Stimulated activated CD4-positive, alpha-beta T cell treated with anti-CD3 and anti-CD28 coated beads, Interleukin-4, amount 100 ng/mL, for 4 hours (primary cell): ENCODE measurements around the gene ACOX2.

Source experiments
- DNase-seq, 2 experiments: peaks; one replicate each; pipeline ENCODE4 v3.0.0-alpha.2; 2020

The ACOX2 gene

DNA sequence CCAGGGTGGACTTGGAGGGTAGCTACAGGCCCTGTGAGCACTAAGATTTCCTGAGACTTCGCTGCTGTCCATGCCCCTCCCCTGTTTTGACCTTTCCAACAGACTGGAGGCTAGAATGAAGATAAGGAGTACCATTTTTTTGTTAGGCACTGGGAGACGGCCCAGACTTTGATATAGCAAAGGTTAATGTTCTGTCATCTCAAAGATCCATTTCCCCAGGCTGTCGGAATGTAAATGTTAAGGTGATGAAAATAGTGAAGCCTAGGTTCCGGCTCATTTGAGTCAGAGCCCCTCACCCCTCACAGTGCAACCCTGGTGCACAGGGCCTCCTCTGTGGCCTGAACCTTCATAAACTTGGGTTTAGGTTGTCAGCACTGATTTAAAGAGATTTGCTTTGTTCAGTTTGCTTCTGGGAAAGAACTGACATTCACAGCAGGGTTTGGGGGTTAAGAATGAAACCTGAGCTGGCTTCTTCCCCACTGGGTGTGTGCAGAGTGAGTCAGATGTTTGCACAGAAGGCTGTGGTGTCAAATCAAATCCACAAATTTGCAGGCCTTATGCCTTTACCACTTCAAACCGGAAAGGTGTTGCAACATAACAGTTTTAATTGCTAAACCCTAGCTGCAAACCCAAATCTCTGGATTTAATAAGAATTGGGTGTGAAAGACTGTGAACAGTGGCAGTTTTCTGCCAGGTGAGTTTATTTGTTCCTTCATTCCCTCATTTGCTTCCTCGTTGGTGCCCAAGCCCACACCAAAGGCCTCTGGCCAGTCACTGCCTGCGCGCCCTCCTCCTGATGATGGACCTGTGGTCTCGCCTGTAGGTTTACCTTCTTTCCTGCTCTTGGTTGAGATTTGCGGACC is 65.7 kb downstream of the ACOX2 start:
- peak in 1 of 2 experiments; percentile 22 for DNase-seq

DNA sequence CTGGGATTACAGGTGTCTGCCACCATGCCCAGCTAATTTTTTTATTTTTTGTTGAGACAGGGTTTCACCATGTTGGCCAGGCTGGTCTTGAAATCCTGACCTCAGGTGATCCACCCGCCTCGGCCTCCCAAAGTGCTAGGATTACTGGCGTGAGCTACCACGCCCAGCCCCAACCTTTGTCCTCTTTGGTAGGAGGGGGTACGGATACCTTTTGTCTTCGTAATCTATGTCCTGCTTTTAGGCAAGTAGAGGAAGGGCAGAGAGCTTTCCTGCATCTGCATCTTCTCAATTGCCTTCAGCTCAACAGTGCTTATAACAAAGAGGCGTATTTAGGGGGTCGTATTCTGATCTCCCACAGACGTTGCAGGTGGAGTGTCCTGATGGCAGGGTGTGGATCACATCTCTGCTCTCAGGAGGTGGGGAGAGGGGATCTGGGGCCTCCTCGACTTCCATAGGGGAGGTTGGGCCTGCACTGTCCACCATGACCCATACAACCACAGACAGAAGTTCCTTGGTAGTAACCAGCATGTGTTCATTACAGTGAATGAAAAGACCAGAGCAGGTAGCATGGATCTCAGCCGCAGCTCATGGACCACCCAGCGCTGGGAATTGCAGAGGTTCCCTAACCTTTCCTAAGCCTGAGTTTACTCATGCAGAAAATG is 66.5 kb downstream of the ACOX2 start:
- DNase-seq: no peak

DNA sequence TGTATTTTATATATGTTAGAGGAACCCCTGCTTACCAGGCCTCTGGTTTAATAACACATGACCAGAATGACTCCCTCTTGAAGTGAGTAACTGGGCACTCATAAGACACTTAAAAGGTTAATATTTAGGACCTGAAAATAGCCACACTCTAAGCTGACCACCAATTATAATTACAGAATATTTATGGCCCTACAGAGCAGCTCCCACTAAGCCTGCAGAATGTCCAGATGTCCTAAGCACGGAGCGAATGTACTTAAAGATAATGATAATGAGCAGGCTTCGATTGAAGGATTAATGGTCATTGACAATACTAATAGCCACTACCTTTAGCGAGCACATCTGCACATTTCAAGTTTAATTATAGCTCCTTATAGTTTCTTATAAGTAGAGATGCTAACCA is 67.9 kb downstream of the ACOX2 start:
- DNase-seq: no peak

DNA sequence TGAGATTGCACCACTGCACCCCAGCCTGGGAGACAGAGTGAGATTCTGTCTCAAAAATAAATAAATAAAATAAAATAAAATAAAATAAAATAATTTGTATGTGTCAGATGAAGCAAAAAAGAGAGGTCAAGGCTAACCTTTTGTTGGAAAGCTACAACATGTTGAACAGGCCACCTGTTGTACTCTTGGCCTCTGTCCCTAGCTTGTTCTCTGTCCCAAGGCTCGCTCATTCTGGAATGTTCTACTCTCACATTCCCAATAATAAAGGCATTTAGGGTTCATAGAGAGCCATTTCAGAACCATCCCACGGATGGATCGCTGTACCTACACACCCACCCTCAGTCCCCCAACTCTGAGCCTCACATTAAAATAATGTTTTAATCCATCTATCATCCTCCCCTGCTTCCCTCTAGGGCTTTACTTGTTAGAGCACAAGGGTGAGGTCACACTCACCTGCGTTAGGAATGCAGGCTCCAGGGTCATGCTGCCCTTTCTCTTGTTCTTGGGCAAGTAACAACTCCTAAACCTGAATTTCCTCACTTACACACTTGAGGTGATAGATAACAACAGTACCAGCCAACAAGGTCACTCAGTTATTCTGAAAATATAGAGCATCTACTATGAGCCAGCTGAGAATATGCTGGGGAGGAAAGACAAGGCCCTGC is 70.0 kb downstream of the ACOX2 start:
- no peak for DNase-seq

DNA sequence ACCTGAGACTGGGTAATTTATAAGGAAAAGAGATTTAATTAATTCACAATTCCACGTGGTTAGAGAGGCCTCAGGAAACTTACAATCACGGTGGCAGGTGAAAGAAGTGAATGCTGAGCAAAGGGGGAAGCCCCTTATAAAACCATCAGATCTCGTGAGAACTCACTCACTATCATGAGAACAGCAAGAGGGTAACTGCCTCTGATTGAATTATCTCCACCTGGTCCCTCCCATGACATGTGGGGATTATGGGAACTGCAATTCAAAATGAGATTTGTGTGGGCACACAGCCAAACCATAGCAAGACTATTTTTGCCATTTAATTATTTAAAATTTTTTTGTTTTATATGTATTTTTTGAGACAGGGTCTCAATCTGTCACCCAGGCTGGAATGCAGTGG is 72.1 kb downstream of the ACOX2 start:
- DNase-seq: no peak

DNA sequence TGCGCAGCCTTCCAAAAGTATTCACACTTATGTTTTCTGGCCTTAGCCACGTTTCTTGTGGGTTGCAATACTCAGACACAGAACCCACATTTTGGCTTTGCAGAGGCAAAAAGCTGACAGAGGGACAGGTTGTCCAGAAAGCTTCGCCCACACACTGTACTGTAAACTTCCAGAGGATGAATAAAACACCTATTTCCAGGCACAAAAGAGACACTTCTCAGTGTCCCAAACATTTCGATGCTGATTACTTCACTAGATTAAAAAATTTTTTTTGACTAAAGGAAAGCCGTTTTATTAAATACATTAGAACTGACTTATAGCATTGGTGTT is 73.1 kb downstream of the ACOX2 start:
- DNase-seq: no peak

DNA sequence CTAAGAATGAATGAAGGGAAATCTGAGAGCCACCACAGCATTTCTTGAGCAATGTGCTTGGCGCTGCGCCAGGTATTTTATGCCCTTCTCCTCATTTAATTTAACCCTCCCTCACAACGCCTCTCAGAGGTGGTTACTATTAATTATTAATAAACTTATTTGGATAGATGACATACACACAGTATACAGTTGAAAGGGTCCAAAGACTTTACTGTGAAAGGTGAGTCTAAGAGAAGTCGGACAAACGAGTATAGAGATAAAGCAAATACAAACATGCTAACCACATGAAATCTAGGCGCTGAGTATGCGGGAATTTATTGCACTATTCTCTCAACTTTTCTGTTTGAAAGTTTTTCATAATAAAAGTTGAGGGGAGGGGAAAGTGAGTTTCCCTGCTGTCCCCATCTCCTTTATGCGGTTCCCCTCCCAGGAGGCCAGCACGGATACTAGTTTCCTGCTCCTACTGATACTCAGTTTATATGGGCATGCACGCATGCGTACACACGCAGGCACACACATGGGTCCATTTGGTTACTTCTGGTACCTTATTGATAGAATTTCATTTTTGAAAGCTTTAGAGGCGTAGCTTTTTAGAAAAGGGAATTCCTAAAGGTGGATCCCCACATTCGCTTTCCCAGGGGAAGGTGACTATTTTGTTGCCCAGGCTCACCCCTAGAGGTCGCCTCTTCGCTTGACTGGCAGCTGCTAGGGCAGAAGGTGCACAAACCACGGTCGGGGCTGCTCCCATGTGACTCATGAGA is 73.6 kb downstream of the ACOX2 start:
- DNase-seq: peak; percentile 64 to 71

DNA sequence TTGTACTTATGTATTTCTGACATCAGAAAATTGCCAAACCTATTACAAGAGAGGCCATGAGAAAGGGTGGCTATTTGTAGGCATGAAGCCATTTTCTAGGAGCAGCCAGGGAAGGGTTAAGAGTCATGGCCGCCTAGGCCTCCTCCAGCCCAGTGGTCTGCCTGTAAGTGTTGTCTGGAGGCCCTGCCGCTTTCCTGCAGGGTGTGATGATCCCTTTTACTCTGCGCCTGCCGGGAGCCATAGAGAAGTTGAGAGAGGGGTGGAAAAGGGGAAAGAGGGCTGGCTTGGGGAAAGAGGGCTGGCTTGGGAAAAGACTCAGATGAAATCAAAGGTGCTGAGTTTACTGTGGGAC is 74.2 kb downstream of the ACOX2 start:
- DNase-seq: no peak

DNA sequence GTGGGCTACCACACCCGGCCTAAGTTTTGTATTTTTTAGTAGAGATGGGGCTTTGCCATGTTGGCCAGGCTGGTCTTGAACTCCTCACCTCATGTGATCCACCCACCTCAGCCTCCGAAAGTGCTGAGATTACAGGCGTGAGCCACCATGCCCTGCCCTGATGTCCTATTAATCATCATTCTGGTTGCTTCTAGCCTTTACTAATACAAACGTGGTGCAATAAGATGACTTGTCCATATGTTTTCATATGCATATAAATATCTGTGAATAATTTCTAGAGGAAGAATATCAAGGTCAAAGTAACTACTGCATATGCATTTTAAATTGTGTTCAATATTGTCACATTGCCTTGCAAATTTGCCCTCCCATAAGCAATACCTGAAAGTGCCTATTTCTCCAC is 77.8 kb downstream of the ACOX2 start:
- DNase-seq: no peak
